GM21786 (cell line): Measurements from ENCODE around the gene LILRA6.
"Not testable (repeated sequence)": the region's sequence is repeated elsewhere in the genome, so short reads cannot be mapped to it uniquely, and the experiment has no call there.

Source experiments
- ATAC-seq: cut with Tn5 transposase; IDR thresholded peaks from one replicate; pipeline ENCODE4 v1.9.1; 2021; ENCODE audit not compliant: unreplicated experiment

Gene LILRA6

DNA sequence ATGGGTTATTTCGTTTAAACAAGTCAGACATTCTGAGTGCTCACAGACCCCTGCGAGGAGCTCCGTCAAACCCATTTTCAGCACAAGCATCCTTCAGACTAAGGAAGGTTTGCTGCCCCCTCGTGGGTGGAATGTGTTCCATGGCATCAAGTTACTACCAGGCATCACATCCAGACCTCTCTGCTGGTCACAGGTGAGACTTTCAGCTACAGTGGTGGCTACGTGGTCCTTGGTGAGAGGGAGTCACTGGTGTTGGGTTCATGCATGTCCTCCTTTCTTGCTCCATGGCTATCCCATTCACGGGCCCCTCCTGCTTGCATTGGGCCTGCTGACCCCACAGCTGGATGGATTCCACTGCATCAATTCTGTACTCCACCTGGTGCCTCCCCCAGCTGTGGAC is 23.5 kb upstream of the LILRA6 start:
- no peak for ATAC-seq

DNA sequence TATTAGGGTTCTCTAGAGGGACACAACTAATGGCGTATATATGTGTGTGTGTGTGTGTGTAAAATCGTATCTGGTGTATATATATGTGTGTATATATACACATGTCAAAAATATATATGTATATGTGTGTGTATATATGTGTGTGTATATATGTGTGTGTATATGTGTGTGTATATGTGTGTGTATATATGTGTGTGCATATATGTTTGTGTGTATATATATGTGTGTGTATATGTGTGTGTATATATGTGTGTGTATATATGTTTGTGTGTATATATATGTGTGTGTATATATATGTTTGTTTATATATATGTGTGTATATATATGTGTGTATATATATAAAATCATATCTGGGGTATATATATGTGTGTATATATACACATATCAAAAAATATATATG is 19.9 kb upstream of the LILRA6 start:
- ATAC-seq: no peak

DNA sequence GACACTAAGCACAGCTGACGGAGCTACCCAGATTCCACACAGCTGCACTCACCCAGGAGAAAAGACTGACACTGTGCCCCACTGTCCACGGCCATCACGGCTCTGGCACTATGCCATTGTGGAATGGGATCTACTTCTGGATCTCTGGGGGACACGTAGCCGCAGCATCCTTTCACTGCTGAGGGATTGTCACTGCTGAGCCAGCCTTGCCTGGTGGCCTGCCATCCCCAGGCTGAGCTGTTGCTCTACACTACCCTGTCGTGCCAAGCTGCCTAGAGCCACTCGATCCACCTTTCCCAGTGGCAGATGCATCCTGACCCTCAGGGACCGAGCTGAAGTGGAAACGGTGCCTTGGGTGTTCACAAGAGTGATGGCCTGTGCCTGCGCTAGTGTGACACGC is 19.5 kb upstream of the LILRA6 start:
- ATAC-seq: no peak

DNA sequence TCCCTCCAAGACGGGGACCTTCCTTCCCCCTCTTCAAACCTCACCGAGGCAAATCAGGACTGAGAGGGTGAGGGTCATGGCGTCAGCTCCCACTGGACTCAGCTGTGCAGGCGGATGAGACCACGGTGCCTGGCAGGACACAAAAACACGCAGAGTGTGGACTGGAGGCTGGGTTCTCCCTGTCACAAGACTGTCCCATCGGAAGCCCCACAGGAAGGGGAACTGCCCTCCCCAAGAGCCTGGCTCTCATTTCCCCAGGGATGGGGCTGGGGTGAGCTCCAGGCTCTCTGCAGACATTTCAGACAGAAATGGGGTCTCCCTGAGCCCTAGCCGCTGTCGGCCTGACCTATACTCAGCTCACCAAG is 14.5 kb upstream of the LILRA6 start, which contains the start of gene LILRB5:
TSS of gene LILRB5 (minus strand) at position 158 of the 365 bp plus-strand sequence. CDS start at position 78, 80 bp downstream.
- no peak for ATAC-seq

DNA sequence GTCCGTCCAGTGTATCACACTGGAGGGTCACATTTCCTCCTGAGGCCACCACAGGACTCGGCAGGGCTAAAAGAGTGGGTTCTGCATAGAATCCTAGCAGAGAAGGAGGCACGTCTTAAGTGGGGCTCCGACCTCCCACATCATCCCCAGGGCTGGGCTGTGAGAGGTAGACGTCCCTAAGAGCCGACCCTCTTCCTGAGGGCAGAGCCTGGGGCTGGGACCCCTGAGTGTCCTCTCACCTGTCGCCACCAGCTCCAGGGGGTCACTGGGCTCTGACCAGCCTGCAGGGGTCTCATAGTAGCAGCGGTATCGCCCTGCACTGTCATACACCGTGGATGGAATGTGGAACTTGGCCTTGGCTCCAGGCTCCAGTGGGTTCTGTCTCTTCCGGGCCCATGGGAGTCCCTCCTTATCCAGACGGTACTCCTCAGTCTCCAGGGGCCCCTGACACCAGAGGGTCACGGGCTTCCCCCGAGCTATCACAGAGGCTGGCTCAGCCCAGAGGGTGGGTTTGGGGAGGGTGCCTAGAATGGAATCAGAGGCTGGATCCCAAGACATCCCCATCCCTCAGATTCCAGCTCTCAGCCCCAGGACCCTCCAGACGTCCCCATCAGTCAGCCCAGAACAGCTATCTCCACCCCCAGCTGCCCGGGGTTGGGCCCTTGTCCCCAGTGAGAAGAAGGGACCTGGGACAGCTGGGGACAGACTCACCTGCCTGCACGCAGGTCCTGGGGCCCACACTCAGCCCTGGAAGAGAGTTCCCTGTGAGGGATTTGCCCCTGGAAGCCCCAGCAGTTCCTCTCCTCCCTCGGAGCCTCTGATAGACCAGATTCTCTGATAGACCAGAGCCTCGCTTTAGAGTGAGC is 13.9 kb upstream of the LILRA6 start:
- ATAC-seq: no peak

DNA sequence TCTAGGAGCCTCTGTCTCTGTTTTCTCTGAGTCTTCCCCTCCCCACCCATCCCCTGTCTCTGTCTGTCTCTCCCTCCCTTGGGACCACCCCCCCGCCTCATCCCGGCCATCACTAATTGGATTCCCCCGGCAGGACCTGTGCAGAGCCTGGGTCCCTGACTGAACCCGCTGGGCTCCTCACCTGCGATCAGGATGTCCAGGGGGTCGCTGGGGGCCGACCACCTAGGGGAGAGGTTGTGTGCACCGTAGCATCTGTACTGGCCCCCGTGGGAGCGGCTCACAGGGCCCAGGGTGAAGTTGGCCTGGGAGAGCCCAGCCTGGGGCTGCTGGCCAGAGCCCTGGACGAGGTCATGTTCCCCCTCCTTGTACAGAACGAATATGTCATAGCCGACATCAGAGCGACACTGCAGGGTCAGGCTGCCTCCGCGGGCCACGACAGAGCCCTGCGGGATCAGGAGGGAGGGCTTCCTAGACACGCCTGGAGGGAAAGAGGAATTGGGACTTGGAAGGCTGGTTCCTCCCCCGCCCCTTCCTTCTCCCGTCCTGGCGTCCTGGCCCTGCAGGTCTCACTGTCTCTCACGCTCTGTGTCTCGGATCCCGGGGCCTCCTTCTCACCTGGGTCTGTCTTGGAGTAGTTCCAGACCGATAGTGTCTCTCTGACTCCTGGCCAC is 12.7 kb upstream of the LILRA6 start:
- no peak for ATAC-seq

DNA sequence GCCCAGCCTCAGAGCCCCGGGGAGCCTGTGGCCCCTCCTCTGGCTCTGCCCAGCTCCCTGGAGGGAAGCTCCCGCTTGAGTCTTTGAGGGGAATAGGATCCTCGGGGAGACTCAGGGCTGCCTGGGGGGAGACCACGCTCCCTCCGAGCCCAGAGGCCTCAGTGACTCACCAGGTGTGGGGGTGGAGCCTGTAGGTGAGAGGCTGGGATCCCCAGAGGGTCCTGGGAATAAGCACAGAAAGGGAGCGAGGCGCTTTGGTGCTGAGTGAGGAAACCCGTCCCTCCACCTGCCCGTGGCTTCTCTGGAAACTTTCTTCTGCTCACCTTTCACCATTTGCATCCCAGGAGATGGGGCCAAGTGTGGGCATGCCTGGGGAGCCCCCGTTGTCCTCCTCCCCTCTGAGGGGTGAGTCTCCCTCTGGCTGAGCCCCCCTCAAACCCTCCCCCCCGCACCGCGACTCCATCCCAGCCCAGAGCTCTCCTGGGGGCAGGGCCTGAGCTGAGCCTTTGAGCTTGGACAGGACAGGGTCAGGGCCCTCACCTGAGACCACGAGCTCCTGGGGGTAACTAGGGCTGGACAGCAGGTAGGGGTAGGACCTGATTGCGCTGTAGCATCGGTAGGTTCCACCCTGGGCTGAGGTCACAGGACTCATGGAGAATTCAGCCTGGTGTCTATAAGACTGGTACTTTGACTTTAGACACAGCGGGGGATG is 11.8 kb upstream of the LILRA6 start:
- ATAC-seq: no peak

DNA sequence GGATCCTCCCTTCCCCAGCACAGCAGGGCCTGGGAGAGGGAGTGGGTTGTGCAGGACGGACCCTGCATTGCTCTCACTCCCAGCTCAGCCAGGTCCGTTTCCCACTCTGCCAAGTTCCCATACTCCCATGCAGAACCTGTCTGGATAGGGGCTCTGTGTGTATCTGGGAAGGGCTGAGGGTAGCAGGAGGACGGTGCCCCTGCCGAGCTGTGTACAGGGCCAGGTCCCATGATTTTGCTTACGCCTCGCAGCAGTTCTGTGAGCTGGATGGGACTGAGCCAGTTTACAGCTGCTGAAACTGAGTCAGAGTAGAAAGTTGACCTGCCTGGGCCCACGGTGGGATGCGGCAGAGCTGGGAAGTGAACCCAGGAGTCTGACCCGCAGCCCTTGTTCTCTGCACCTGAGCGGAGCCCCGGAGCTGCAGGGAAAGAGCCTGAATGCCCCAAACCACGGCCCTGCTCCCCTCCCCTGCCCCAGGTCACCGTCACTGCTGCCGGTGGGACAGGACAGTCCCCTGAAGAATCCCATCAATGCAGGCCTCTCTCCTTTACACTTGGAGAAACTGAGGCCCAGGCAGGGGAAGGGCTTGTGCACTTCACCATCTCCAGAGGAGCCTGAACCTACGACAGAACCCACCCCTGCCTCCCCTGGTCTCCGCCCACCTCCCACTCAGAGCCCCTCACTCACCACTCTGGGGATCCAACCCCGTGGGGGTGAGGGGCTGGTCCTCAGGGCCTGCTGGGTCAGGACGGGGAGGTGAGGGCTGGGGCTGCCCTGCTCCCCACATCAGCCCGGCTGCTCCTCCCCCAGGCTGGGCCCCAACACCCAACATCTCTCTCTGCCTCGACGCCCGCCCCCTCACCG is 11.0 kb upstream of the LILRA6 start:
- ATAC-seq: no peak

DNA sequence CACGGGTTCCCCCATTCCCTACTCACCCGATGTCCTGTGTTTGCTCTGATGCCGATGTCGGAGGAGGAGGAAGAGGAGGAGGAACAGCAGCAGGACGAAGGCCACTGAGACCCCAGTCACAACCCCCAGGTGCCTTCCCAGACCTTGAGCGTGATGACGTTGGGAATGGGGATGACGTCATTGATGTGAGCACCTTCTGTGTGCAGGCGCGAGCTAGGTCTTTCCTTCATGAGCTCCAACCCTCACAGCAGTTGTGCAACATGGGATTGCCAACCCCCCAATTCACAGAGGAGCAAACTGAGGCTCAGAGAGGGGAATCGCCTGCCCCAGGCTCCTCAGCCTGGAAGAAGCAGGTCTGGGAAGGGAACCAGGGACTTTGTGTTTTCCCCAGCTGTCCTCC is 10.3 kb upstream of the LILRA6 start:
- ATAC-seq: no peak

DNA sequence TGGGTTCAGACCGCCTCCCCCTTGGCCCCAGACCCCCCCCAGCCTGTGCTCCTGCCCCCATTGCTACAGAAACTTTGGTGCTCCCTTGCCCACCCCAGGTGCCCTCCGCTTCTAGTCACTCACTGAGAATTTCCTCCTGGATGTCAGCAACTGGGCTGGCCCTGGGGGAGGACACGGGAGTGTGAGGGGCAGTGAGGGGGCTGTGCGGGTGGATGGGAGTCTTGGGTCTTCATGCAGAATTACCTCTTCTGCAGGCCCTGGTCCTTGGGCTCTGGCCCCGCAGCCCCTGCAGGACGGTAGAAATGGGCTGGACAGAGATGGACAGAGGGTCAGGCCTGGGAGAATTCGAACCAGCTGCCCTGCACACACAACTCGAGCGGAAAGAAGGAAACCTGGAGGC is 9.7 kb upstream of the LILRA6 start:
- ATAC-seq: no peak

DNA sequence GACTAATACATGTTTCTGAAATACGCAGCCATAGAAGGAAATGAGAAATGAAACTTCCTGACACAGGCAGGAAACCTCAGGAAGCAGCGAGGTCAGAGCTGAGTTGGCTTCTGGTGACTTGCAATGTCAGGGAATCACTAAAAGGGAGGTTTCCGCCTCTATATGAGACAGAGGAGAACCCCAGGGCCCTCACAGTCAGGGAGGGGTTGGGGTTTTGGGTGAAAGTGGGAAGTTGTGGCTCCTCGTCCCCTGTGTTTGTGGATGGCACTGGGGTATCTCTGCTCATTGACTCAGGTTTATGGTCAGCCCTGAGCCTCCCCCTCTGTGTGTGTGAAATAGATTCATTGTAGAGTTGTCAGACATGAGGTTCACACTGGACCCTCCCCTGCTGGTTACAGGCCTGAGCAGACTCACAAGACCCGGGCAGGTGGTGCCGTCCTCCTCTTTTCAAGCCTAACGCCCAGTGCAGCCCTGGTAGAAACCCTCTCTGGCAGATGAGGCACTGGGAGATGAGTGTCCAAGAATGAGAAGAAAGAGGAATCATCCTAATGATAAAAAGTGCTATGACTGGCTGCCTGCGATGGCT is 5.5 kb upstream of the LILRA6 start:
- ATAC-seq: no peak

DNA sequence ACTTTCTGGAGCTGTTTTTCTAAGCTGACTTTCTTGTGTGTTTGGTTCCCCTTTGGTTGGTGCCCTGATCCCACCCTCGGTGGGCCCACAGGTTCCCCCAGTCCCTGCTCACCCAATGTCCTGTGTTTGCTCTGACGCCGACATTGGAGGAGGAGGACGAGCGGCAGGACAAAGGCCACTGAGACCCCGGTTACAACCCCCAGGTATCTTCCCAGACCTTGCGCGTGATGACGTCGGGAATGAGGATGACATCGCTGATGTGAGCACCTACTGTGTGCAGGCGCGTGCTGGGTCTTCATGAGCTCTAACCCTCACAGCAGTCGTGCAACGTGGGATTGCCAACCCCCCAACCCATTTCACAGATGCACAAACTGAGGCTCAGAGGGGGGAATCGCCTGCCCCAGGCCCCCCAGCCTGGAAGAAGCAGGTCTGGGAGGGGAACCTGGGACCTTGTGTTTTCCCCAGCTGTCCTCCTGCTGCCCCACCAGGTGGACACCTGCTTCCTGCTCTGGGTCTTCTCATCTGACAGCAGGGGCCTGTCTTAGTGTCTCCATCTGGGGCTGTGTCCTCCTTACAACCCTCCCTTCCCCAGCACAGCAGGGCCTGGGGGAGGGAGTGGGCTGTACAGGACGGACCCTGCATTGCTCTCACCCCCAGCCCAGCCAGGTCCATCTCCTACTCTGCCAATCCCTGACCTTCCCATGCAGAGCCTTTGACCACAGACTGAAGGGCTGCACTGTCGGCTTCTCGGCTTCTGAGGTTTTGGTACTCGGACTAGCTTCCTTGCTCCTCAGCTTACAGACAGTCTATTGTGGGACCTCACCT is 4.7 kb upstream of the LILRA6 start:
- ATAC-seq: no peak

DNA sequence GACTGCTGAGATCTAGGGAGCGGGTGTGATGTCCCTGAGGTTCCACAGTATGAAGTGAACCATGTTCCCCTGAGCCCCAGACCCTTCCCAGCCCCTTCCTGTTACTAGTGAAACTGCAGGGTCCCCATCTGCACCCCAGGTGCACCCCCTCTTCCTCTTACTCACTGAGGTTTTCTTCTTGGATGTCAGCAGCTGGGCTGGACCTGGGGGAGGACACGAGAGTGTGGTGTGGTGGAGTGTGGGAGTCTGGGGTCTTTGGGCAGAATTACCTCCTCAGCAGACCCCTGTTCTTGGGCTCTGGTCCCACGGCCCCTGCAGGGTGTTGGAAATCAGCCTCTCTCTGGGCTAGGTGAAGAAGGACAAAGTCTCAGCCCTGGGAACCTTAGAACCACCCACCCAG is 3.3 kb upstream of the LILRA6 start:
- ATAC-seq: no peak

DNA sequence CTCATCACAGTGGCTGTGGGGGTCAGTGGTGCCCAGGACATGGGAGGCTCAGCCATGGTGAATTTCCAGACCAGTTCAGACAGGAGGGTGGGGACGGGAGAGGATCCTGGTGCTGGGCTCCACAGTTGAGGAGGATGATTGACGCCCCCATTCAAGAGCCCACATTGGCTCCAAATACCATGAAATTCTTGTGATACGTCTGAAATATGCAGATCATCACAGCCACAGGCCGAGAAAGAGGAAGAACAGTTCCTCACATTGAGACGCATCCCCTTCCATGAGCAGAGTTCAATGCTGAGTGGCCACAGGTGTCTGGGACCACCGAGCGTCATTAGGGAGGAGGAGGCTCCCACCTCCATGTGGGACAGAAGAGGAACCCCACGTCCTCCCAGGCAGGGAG is 1.2 kb upstream of the LILRA6 start:
- ATAC-seq: not testable (repeated sequence)

DNA sequence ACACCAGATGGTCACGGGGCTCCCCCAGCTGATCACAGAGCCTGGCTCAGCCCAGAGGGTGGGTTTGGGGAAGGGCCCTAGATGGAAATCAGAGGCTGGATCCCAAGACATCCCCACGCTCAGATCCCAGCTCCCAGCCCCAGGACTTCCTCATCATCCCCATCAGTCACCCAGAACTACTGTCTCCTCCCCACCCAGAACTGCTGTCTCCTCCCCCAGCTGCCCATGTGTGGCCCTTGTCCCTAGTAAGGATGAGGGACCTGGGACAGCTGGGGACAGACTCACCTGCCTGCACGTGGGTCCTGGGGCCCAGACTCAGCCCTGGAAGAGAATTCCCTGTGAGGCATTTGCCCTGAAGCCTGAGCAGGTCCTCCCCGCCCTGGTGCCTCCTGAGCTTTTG is 356 bp downstream of the LILRA6 start:
- ATAC-seq: not testable (repeated sequence)

DNA sequence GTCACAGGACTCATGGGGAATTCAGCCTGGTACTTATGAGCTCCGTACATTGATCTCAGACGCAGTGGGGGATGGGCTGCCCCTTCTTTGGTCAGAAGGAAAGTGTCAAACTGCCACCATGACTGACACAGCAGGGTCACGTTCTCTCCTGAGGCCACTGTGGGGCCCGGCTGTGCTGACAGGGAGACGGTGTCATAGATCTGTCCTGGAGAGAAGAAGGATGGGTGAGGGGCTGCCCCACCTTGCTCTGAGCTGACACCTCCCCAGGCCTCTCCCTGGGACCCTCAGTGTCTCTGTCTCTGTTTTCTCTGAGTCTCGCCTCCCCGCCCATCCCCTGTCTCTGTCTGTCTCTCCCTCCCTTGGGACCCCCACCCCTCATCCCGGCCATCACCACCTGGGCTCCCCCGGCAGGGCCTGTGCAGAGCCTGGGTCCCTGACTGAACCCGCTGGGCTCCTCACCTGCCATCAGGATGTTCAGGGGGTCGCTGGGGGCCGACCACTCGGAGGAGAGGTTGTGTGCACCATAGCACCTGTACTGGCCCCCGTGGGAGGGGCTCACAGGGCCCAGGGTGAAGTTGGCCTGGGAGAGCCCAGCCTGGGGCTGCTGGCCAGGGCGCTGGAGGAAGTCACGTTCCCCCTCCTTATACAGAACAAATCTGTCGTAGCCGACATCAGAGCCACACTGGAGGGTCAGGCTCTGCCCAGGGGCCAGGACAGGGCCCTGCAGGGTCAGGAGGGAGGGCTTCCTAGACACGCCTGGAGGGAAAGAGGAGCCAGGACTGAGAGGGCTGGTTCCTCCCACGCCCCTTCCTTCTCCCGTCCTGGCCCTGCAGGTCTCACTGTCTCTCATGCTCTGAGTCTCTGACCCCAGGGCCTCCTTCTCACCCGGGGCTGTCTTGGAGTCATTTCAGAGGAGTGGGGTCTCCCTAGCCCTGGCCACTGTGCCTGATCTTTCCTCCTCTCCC is 1.9 kb downstream of the LILRA6 start:
- ATAC-seq: not testable (repeated sequence)

DNA sequence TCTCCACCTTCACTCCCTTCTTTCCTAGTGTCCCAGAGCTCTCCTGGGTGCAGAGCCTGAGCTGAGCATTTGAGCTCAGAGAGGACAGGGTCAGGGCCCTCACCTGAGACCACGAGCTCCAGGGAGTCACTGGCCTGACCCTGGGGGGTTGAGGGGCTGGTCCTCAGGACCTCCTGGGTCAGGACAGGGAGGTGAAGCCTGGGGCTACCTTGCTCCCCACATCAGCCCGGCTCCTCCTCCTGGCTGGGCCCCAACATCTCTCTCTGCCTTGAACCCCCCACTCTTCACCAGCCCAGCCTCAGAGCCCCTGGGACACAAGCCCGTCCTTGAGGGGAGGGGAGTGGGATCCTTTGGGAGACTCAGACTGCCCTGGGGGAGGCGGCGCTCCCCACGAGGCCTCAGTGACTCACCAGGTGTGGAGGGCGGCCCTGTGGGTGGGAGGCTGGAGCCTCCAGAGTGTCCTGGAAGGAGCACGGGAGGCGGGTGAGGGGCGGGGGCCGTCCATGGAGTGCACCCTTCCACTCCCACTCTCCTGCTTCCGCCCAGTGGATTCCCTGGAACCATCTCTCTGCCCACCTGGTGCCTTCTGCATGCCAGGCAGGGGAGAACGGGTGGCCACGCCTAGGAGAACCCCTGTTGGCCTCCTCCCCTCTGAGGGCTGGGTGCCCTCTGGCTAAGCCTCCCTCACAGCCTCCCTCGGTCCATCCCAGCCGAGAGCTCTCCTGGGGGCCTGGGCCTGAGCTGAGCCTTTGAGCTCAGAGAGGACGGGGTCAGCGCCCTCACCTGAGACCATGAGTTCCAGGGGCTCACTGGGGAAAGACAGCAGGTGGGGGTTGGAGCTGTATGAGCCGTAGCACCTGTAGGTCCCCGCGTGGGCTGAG is 2.9 kb downstream of the LILRA6 start:
- not testable (repeated sequence) for ATAC-seq

DNA sequence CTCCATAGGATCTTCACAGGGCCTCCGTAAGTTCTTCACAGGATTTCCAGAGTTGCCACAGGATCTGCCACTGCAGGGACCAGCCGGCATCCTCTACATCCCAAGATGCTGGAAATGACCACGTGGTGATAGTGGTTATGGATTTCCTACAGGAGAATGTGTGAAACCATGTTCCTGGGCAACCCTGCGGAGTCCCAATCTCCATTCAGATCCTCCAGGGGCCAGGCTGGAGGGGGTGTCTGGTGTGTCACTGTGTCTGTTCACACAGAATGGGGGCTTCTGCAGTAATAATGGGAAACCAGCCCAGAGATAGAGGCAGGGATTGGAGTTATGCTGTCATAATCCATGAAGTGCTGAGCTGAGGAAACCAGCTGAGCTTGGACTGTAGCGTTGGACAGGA is 8.6 kb downstream of the LILRA6 start:
- ATAC-seq: no peak
